WTC11 (cell line): ENCODE measurements around the gene RXRA.

Experiments used
- CBFB ChIP-seq: sonication (generic); formaldehyde crosslinking; IDR thresholded peaks from 2 replicates; pipeline ENCODE4 v1.8.1; 2022; ENCODE audit warnings: mild to moderate bottlenecking, low read depth, missing genetic modification reagents
- ELF4 ChIP-seq: sonication (generic); formaldehyde crosslinking; IDR thresholded peaks from 2 replicates; pipeline ENCODE4 v1.8.1; 2022; ENCODE audit warnings: low read depth, mild to moderate bottlenecking, moderate library complexity, missing genetic modification reagents
- GABPB1 ChIP-seq: sonication (generic); formaldehyde crosslinking; IDR thresholded peaks from 2 replicates; pipeline ENCODE4 v1.8.1; 2023; ENCODE audit warnings: mild to moderate bottlenecking, missing genetic modification reagents
- SMAD4 ChIP-seq: sonication (generic); formaldehyde crosslinking; IDR thresholded peaks from 2 replicates; pipeline ENCODE4 v1.8.0; 2022; ENCODE audit warnings: mild to moderate bottlenecking, missing genetic modification reagents
- SP1 ChIP-seq: sonication (generic); formaldehyde crosslinking; conservative IDR thresholded peaks from 2 replicates; pipeline ENCODE4 v1.8.1; 2022; ENCODE audit warnings: missing genetic modification reagents
- TEAD4 ChIP-seq: sonication (generic); formaldehyde crosslinking; IDR thresholded peaks from 2 replicates; pipeline ENCODE4 v1.8.0; 2022; ENCODE audit warnings: mild to moderate bottlenecking, missing genetic modification reagents
- TP53 ChIP-seq: sonication (generic); formaldehyde crosslinking; IDR thresholded peaks from 2 replicates; pipeline ENCODE4 v1.8.1; 2023; ENCODE audit warnings: mild to moderate bottlenecking, missing genetic modification reagents
- TF ChIP-seq, protein P1 (sequence below): fragments of 200-600 bp; IDR thresholded peaks from 2 replicates; pipeline ENCODE4 v1.8.0; 2022; ENCODE audit warnings: antibody characterized with exemption
- TF ChIP-seq, protein P2 (sequence below): sonication (generic); formaldehyde crosslinking; IDR thresholded peaks from 2 replicates; pipeline ENCODE4 v1.8.1; 2023; ENCODE audit warnings: mild to moderate bottlenecking, missing genetic modification reagents, borderline replicate concordance
- TF ChIP-seq, protein P3 (sequence below): sonication (generic); formaldehyde crosslinking; IDR thresholded peaks from 2 replicates; pipeline ENCODE4 v1.8.1; 2022; ENCODE audit warnings: mild to moderate bottlenecking, moderate library complexity, missing genetic modification reagents
- TF ChIP-seq, protein P4 (sequence below): sonication (generic); formaldehyde crosslinking; IDR thresholded peaks from 2 replicates; pipeline ENCODE4 v1.8.1; 2022; ENCODE audit warnings: low read depth, missing genetic modification reagents, borderline replicate concordance
- TF ChIP-seq, protein P5 (sequence below): sonication (generic); formaldehyde crosslinking; IDR thresholded peaks from 2 replicates; pipeline ENCODE4 v1.8.0; 2022; ENCODE audit warnings: mild to moderate bottlenecking, missing genetic modification reagents
- TF ChIP-seq, protein P6 (sequence below): sonication (generic); formaldehyde crosslinking; IDR thresholded peaks from 2 replicates; pipeline ENCODE4 v1.8.0; 2023; ENCODE audit warnings: missing genetic modification reagents, mild to moderate bottlenecking, borderline replicate concordance
- TF ChIP-seq, protein P7 (sequence below): sonication (generic); formaldehyde crosslinking; IDR thresholded peaks from 2 replicates; pipeline ENCODE4 v1.8.1; 2023; ENCODE audit warnings: mild to moderate bottlenecking, missing genetic modification reagents, moderate library complexity

DNA sequence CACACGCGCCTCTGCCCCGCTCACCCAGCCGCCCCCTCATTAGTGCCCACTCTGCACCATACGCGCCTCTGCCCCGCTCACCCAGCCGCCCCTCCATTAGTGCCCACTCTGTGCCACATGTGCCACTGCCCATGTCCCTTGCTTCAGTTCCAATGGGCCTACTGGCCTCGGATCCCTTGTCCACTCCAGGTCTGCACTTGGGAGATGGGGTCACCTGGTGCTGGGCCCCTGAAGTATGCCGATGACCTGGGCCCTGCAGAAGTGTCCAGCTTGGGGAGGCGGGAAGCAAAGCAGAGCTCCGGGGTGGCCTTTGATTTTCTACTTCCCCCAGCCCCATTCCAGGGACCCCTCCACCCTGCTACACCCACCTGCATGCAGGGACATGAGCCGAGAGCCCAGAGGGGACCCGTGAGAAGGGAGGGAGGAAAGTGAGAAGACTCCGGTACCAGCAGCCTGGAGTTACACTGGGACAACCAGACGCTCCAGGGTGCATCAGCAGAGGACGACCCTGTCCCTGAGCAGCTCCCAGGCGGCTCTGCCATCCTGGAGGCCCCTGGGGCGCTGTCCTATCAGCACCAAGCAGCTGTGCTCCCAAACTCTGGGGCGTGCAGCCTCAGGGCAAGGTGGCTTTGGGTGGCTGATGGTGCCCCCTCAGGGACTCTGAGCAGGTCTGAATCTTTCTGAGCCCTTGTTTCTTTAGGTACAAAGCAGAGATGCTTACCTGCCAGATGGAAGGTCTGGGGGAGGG lies 140.8 kb downstream of the RXRA start:
- TF ChIP-seq, protein P1, sequence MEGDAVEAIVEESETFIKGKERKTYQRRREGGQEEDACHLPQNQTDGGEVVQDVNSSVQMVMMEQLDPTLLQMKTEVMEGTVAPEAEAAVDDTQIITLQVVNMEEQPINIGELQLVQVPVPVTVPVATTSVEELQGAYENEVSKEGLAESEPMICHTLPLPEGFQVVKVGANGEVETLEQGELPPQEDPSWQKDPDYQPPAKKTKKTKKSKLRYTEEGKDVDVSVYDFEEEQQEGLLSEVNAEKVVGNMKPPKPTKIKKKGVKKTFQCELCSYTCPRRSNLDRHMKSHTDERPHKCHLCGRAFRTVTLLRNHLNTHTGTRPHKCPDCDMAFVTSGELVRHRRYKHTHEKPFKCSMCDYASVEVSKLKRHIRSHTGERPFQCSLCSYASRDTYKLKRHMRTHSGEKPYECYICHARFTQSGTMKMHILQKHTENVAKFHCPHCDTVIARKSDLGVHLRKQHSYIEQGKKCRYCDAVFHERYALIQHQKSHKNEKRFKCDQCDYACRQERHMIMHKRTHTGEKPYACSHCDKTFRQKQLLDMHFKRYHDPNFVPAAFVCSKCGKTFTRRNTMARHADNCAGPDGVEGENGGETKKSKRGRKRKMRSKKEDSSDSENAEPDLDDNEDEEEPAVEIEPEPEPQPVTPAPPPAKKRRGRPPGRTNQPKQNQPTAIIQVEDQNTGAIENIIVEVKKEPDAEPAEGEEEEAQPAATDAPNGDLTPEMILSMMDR = no peak
- TF ChIP-seq, protein P2, sequence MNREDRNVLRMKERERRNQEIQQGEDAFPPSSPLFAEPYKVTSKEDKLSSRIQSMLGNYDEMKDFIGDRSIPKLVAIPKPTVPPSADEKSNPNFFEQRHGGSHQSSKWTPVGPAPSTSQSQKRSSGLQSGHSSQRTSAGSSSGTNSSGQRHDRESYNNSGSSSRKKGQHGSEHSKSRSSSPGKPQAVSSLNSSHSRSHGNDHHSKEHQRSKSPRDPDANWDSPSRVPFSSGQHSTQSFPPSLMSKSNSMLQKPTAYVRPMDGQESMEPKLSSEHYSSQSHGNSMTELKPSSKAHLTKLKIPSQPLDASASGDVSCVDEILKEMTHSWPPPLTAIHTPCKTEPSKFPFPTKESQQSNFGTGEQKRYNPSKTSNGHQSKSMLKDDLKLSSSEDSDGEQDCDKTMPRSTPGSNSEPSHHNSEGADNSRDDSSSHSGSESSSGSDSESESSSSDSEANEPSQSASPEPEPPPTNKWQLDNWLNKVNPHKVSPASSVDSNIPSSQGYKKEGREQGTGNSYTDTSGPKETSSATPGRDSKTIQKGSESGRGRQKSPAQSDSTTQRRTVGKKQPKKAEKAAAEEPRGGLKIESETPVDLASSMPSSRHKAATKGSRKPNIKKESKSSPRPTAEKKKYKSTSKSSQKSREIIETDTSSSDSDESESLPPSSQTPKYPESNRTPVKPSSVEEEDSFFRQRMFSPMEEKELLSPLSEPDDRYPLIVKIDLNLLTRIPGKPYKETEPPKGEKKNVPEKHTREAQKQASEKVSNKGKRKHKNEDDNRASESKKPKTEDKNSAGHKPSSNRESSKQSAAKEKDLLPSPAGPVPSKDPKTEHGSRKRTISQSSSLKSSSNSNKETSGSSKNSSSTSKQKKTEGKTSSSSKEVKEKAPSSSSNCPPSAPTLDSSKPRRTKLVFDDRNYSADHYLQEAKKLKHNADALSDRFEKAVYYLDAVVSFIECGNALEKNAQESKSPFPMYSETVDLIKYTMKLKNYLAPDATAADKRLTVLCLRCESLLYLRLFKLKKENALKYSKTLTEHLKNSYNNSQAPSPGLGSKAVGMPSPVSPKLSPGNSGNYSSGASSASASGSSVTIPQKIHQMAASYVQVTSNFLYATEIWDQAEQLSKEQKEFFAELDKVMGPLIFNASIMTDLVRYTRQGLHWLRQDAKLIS = no peak
- no peak for TF ChIP-seq TEAD4
- TF ChIP-seq SMAD4 (CRISPR knock-in tag) = no peak
- TF ChIP-seq, protein P3, sequence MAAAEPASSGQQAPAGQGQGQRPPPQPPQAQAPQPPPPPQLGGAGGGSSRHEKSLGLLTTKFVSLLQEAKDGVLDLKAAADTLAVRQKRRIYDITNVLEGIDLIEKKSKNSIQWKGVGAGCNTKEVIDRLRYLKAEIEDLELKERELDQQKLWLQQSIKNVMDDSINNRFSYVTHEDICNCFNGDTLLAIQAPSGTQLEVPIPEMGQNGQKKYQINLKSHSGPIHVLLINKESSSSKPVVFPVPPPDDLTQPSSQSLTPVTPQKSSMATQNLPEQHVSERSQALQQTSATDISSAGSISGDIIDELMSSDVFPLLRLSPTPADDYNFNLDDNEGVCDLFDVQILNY (CRISPR knock-in tag) = no peak
- no peak for TF ChIP-seq ELF4 (CRISPR knock-in tag)
- TF ChIP-seq, protein P4, sequence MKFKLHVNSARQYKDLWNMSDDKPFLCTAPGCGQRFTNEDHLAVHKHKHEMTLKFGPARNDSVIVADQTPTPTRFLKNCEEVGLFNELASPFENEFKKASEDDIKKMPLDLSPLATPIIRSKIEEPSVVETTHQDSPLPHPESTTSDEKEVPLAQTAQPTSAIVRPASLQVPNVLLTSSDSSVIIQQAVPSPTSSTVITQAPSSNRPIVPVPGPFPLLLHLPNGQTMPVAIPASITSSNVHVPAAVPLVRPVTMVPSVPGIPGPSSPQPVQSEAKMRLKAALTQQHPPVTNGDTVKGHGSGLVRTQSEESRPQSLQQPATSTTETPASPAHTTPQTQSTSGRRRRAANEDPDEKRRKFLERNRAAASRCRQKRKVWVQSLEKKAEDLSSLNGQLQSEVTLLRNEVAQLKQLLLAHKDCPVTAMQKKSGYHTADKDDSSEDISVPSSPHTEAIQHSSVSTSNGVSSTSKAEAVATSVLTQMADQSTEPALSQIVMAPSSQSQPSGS (CRISPR knock-in tag) = no peak
- no peak for TF ChIP-seq TP53 (CRISPR knock-in tag)
- no peak for TF ChIP-seq CBFB (CRISPR knock-in tag)
- TF ChIP-seq, protein P5, sequence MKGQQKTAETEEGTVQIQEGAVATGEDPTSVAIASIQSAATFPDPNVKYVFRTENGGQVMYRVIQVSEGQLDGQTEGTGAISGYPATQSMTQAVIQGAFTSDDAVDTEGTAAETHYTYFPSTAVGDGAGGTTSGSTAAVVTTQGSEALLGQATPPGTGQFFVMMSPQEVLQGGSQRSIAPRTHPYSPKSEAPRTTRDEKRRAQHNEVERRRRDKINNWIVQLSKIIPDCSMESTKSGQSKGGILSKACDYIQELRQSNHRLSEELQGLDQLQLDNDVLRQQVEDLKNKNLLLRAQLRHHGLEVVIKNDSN (CRISPR knock-in tag) = no peak
- TF ChIP-seq GABPB1 (CRISPR knock-in tag) = no peak
- TF ChIP-seq, protein P6, sequence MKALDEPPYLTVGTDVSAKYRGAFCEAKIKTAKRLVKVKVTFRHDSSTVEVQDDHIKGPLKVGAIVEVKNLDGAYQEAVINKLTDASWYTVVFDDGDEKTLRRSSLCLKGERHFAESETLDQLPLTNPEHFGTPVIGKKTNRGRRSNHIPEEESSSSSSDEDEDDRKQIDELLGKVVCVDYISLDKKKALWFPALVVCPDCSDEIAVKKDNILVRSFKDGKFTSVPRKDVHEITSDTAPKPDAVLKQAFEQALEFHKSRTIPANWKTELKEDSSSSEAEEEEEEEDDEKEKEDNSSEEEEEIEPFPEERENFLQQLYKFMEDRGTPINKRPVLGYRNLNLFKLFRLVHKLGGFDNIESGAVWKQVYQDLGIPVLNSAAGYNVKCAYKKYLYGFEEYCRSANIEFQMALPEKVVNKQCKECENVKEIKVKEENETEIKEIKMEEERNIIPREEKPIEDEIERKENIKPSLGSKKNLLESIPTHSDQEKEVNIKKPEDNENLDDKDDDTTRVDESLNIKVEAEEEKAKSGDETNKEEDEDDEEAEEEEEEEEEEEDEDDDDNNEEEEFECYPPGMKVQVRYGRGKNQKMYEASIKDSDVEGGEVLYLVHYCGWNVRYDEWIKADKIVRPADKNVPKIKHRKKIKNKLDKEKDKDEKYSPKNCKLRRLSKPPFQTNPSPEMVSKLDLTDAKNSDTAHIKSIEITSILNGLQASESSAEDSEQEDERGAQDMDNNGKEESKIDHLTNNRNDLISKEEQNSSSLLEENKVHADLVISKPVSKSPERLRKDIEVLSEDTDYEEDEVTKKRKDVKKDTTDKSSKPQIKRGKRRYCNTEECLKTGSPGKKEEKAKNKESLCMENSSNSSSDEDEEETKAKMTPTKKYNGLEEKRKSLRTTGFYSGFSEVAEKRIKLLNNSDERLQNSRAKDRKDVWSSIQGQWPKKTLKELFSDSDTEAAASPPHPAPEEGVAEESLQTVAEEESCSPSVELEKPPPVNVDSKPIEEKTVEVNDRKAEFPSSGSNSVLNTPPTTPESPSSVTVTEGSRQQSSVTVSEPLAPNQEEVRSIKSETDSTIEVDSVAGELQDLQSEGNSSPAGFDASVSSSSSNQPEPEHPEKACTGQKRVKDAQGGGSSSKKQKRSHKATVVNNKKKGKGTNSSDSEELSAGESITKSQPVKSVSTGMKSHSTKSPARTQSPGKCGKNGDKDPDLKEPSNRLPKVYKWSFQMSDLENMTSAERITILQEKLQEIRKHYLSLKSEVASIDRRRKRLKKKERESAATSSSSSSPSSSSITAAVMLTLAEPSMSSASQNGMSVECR (CRISPR knock-in tag) = no peak
- TF ChIP-seq, protein P7, sequence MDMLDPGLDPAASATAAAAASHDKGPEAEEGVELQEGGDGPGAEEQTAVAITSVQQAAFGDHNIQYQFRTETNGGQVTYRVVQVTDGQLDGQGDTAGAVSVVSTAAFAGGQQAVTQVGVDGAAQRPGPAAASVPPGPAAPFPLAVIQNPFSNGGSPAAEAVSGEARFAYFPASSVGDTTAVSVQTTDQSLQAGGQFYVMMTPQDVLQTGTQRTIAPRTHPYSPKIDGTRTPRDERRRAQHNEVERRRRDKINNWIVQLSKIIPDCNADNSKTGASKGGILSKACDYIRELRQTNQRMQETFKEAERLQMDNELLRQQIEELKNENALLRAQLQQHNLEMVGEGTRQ (CRISPR knock-in tag) = no peak
- TF ChIP-seq SP1 (CRISPR knock-in tag) = no peak
